ENCODE measurements around the gene GALNS.
"Not testable (repeated sequence)": the region's sequence is repeated elsewhere in the genome, so short reads cannot be mapped to it uniquely, and the experiment has no call there.

Gene GALNS

DNA sequence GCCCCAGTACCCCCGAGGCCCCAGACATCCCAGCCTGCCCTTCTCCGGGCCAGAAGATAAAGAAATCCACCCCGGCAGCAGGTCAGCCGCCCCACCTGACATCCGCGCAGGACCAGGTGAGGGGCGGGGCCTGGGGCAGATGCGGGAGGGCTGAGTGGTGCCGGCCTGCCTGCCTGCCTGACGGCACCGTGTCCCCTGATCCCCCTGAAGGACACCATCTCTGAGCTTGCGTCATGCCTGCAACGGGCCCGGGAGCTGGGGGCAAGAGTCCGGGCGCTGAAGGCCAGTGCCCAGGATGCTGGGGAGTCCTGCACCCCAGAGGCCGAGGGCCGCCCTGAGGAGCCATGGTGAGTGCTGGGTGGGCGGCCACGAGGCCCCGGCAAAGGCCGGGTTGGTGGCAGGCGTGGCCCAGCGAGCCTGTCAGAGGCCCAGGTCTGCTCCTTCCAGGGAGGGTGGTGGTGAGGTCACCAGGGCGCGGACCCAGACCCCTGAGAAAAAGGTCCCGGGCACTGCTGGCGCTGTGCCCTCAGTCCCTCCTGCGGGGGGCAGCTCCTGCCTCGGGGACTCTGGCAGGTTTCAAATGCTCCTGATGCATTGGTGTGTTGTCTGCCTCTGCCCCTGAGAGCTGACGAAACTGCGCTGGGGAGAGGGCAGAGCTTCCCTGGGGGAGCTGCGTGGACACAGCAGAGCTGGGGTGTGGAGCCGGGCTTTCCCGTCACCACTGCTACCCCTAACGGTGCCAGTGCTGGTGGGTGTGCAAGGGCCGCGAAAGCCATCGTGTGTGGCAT is 52.0 kb downstream of the GALNS start:
- peak; percentile 33 for DNase-seq (ENCODE audit: low spot score)

DNA sequence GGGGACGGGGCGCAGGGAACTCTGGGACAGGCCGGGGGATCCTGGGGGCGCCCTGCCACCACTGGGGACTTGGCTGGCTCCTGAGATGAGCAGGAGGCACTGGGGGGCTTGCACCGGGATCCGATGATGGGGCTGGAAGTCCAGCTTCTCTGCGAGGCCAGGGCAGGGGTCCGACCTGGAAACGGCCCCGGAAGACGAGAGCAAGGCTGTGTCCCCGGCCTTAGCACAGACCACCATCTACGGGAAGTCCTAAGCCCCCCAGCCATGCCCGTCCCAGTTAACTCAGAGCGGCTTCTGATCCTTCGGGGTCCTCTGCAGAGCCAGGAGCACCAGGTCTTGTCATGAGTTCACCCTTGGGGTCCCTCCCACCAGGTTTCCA is 52.6 kb downstream of the GALNS start:
- no peak for DNase-seq (ENCODE audit: low spot score)

DNA sequence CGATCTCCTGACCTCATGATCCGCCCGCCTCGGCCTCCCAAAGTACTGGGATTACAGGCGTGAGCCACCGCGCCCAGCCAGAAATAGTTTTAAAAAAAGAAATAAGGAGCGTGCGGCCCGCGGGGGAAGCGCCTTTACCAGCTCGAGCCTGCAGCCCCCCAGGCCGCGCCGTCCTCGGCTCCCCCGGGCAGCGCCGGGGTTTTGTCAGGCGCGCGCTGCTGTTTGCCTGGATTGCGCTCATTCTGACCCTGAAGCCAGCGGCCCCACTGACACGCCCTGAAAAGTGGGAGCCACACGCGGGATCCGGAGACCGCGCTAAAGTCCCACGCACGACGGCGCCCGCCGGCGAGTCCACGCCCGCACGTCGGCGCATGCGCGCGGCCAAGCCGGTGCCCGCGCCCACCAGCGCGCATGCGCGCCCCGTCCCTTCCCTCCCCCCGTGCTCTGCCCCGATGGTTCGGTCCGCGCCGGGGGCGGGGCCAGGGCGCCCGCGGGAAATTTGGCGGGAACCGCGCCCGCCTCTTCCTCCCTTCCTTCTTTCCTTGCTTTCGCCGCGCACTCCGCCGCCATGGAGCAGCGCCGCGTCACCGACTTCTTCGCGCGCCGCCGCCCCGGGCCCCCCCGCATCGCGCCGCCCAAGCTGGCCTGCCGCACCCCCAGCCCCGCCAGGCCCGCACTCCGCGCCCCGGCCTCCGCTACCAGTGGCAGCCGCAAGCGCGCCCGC is 53.3 kb downstream of the GALNS start, which contains the start of gene CDT1:
Gene CDT1, plus strand, starts transcription at position 526 of the 724 bp plus-strand sequence. Its CDS starts 43 bp downstream, at position 569.
- DNase-seq (ENCODE audit: low spot score), result peak; percentile 85

DNA sequence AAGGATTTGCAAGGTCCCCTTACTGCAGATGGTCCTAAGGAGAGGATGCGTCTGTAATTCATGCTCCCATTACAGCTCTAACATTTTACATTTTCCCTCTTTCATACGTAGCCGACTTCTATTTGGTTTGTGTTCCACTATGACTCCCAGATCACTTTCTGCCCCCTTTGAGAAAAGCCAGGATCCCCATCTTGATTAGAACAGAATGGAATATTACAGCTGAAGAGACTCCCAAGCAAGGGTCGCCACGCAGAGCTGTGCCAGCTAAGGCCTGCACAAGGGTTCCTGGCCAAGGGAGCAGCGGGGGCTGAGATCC is 56.5 kb downstream of the GALNS start:
- no peak for DNase-seq (ENCODE audit: low spot score)

DNA sequence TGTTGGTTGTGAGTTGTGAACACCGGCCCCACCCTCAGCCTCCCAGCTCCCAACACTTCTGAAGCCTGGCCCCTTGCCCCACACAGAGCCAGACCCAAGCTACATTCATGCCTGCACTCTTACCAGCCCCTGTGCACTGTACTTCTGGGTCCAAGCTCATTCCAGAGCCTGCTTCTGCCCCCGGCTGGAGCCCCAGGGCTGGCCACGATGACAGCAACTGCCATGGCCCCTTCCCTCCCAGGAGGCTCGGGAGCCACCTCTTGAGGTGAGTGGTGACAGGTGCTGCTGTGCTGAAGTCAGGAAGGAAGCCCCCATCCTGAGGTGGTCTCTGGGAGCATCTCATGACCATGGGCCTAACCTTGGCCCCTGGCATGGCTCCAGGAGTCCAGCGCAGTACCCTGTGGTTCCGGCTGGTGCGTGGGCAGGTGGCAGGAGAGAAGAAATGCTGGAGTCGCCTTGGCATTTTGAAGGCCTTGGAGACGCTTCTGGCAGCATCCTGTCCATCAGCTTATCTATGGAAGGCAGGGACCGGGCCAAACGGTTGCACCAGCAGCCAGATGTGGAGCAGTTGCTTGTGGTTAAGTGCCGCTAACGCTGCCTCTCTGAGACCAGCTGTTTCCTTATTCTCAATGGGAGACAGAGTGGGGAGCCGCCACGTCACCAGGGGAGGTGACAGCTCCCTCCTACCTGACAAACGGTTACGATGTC is 57.0 kb downstream of the GALNS start:
- DNase-seq (ENCODE audit: low spot score), result no peak

DNA sequence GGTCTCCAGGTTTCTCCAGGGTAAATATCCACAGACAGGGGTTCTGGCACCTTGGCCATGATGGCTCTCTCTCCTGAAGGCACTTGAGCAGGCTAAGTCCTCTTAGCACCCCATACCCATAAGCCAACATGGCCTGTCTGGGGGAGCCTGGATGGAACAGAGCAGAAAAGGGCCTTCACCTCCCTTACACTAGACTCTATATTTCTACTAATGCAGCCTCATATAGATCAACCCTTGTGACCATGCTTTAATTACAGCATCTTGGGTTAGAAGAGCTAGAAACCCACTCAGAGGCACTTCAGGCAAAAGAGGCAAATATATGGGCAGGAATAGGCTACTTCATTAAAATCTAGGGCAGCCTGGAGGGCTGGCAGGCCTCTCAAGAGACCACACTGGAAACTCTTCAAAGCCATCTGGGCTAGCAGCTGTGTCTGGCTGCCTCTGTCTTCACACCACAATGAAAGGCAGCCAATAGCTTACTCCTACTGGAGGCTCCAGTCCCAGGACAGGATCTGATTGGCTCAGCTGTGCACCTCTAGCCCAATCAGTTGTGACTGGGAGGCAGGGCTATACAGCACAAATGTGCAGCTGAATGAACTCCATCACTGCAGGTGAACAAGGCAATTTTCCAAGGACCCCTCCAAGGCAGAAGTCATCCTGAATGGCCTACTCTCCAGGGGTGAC is 57.8 kb downstream of the GALNS start:
- DNase-seq (ENCODE audit: low spot score), result no peak

DNA sequence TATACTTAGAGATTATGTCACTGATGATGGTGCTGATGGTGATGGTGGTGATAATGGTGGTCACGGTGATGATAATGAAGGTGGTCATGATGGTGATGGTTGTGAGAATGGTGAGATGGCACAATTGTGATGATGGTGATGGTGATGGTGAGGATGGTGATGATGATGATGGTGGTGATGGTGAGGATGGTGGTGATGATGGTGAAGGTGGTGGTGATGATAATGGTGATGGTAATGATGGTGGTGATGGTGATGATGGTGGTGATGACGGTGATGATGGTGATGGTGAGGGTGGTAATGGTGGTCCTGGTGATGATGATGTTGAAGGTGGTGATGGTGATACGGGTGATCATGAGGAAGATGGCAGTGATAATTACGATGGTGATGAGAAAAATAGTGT is 58.7 kb downstream of the GALNS start:
- DNase-seq (ENCODE audit: low spot score), result no peak

DNA sequence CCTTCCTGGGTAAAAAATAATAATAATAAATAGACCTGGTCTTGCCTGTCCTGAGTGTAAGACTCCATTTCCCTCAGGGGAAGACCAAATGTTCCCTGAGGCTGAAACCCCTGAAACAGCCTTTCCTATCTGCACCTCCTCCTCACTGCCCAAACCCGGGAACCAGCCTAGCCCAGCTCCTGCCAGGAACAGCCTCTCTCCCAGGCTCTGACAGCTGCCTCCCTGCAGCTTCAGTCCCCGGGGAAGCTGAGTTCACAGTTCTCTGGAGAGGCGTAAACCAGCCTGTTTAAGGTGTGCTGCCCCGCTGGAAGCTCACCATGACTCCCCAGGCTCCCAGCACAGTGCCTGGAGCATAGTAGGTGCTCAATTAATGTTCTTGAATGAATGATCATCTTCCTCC is 60.5 kb downstream of the GALNS start:
- DNase-seq (ENCODE audit: low spot score), result no peak

DNA sequence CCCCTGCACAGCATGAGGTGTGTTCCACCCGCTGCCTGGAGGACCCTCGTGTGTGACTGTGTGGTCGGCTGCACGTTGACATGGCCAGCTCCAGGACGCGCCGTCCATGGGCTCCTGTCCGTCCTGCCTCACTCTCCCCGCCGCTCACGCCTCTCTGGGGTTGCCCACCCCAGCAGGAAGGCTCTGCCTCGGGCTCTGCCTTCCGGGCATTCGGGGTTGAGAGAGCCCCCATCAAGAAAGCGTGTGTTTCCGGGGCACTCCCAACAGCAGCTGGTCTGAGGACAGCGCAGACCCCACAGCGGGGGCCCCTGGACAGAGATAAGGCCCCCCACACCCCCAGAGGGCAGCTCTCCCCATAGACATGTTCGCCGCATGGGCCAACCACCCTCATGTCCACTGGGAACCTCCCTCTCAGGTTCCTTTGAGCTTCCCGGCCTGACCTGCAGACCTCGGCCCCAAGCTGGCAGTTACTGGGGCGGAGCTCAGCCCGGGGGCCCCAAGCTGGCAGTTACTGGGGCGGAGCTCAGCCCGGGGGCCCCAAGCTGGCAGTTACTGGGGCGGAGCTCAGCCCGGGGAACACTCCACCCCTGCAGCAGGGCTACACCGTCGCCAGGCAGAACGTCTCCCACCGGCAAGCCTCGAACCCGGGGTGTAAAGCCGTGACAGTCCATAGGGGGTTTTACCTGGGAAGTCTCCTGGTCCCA is 63.3 kb downstream of the GALNS start:
- no peak for DNase-seq (ENCODE audit: low spot score)

DNA sequence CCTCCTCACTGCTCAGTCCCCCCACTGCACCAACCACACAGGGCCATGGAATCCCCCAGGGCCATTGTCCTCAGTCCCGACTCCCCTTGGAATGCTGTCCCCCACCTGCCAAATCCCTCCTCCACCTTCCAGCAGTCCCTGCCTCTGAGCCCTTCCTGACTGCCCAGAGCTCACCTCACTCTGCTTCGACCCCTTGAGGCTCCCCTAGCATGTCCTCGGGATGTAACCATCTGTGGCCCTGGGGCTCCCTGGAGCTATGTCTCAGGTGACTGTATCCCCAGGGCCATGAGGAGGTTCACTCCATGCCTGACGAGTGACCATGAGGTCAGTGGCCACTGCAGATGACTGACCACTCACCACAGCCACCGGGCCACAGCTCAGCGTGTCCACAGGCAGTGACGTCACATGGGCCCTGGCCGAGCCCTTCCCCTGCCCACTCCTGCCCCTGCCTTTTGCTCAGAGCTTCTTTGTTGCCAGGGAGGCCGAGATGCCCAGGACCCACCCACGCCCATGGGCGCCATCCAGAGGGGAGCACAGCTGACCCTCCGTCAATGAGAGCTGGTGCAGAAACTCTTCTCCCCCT is 64.0 kb downstream of the GALNS start:
- no peak for DNase-seq (ENCODE audit: low spot score)

DNA sequence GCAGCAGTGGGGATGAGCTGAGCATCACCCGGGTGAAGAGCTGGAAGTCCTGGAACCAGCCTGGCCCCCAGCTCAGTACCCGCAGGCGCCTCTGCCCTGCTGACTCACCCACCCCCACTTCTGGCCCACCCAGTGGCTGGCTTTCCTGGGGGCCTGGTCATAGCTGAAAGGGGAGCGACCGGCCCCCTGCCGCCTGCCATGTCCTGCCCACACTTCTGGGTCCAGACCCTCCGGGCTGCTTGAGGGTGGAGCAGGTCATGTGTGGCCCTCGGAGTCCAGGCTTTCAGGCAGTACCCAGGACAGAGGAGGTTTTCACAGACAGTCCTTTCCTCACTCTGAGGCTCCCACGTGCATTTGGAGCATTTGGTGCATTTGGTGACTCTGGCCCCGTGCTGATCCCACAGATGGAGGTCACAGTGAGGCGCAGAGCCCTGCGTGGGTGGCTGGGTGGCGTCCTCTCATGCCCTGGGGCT is 64.6 kb downstream of the GALNS start:
- DNase-seq (ENCODE audit: low spot score), result no peak

DNA sequence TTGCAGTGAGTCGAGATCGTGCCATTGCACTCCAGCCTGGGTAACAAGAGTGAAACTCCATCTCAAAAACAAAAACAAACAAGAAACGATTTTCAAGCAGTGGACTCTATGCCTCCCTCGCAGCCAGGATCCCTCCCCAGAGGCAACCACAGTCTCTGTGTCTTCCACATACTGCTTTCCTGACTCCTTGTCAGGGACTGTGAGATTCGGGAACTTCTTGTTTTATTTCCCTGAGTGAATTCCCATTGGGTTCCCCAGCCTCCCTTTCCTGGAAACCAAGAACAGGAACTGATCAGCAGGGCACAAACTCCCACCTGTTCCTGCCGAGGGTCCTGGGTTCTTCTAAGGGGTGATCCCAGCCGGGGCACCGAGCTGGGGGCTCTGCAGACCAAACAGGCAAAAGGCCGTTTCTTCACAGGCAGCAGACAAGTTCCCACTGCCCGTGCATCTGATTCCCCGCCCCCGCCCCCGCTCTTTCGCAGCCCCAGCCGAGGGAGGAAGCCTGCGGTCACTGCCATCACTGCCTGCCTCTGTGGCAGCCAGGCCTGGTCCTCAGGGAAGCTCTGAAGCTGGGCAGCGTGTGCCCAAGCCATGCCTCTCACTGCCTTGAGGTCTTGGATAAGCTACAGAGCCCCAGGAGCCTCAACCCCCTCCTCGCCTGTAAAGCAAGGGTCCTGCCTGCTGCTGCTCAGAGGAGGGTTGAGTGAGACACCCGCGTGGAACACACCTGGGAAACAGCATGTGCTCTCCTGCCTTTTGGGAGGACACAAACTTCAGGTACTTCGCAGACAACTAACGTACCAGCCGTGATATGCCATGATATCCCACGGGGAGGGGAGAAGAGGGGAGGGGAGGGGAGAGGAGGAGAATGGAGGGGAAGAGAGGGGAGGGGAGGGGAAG is 66.2 kb downstream of the GALNS start:
- no peak for DNase-seq (ENCODE audit: low spot score)

DNA sequence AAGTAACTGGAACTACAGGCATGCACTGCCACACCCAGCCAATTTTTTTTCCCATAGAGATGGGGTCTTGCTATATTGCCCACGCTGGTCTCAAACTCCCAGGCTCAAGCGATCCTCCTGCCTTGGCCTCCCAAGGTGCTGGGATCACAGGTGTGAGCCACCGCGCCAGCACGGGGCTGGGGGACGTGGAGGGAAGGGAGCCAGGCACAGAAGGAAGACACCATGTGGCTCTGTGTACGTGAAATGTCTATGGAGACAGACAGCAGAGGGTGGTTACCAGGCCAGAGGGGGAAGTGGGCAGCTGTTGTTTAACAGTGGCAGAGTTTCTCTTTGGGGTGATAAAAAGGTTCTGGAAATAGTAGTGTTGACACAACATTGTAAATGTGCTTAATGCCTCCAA is 67.2 kb downstream of the GALNS start:
- no peak for DNase-seq (ENCODE audit: low spot score)

DNA sequence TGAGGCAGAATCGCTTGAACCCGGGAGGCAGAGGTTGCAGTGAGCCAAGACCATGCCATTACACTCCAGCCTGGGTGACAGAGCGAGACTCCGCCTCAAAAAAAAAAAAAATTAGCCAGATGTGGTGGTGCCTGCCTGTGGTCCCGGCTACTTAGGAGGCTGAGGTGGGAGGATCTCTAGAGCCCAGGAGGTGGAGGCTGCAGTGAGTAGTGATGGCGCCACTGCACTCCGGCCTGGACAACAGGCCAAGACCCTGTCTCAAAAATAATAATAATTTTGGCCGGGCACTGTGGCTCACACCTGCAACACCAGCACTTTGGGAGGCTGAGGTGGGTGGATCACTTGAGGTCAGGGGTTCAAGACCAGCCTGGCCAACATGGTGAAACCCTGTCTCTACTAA is 68.0 kb downstream of the GALNS start:
- DNase-seq (ENCODE audit: low spot score), result not testable (repeated sequence)

DNA sequence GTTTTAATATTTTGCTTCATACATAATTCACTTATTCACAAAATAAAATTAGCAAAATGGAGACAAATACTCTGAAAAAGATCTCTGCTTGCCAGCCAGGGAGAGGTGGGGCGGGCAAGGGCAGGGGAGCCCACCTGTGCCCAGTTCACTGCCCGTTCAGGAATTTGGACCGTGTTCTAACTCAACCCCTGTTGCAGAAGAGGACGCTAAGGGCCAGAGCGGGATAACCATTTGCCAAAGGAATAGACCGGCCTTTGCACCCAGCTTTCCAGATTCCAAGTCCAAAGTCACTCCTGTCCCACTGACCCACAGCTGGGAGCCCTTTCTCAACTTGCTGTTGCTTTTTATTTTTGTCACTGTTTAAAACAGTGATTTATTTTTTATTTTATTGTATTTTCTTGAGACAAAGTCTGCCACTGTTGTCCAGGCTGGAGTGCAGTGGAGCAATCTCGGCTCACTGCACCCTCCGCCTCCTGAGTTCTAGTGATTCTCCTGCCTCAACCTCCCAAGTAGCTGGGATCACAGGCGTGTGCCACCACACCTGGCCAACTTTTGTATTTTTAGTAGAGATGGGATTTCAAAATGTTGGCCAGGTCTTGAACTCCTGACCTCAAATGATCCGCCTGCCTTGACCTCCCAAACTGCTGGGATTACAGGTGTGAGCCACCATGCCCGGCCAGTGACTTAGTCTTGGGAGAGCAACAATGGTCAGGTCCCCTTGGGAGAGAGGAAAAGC is 69.0 kb downstream of the GALNS start:
- no peak for DNase-seq (ENCODE audit: low spot score)

DNA sequence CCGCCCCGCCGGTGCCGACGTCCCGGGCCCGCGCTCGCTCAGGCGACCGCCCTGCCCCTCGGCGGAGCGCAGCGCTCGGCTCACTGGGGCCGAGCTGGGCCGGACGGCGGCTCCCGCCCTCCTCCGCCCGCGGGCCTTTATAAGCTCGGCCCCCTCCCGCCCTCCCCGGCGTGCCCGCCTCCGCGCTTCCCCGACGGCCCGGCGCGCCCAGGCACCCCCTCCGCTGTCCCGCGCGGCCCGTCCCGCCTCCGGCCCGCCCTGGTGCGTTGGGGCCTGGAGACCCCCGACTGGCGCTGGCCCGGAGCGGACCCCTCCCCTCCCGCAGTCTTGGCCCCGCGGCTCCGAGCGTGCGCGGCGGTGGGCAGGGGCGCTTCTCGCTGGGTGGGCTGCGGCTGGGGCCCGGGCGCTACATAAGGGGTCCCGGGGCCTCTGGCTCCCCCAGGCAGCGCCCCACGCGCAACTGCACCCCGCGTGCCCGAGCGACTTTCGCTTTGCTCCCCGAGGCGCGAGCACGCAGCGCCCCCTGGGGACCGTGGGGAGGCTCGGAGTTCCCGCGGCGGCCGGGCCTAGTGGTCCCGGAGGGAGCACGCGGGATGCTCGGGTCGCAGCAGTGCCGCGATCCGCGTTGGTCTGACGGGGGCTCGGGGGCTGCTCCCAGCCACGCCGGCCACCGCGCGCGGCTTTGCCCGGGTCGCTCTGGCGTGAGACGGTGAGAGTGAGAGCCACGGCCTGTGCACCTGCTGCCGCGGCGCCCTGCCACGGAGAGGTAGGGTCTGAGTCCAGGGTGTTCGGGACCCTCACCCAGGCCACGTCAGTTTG is 71.4 kb downstream of the GALNS start, which contains the start of gene PIEZO1:
Gene PIEZO1, minus strand, starts transcription at position 115 of the 819 bp plus-strand sequence. CDS start 256 bp downstream, outside the sequence.
- peak; percentile 66 for DNase-seq (ENCODE audit: low spot score)

DNA sequence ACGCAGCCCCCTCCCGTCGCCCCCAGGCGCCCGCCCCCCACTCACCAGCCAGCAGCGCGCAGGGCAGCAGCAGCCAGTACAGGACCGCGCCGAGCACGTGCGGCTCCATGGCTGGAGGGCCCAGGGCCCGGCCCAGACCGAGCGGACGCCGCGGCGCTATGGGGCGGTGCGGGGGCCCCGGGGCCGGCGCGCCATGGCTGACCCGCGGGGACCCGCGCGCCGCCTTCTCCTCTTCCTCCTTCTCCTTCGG is 72.0 kb downstream of the GALNS start:
- no peak for DNase-seq (ENCODE audit: low spot score)

DNA sequence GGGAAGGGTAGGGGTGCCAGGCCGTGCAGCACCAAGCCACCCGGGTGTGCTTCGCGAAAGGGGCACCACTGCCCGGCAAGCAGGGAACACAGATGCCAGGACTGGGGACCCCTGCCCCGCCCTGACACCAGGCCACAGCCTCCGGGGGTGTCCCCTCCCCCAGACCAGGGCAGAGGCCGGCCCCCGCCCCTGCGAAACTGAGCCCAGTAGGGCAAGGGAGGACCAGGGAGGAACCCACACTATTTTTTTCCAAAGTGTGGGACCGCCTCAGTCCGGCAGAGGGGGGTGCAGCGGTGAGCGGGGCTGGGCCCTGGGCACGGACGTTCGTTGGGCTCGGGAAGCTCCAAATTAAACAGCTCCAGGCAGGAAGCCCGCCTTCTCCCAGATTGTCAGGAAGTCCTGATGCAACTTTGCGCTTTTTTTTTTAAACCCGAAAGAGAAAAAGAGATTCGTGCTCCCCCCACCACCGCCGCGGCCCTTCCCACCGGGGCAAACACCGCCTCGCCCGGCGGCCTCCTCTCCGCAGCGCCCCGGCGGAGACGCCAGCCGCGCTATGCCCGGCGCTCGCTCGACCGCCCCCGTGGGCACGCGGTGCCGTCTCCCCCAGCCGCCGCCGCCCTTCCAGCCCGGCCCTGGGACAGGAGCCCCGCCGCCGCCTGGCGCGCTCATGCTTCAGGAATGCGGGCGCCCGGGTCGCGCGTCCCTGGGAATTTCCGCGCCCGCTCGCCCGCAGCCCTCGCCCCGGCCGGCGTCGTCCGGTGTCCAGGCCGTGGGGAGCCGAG is 72.5 kb downstream of the GALNS start:
- DNase-seq (ENCODE audit: low spot score), result peak; percentile 54

All from LoVo (cell line).